Stimulated activated naive CD4-positive, alpha-beta T cell (primary cell): ENCODE data around the gene ATF6.
"Not testable (repeated sequence)": the region's sequence is repeated elsewhere in the genome, so short reads cannot be mapped to it uniquely, and the experiment has no call there.

Source experiments
- DNase-seq, 6 experiments: peaks; one replicate each; lab custom pipeline; 2025; lab: John Stamatoyannopoulos, UW

ATF6 gene

DNA sequence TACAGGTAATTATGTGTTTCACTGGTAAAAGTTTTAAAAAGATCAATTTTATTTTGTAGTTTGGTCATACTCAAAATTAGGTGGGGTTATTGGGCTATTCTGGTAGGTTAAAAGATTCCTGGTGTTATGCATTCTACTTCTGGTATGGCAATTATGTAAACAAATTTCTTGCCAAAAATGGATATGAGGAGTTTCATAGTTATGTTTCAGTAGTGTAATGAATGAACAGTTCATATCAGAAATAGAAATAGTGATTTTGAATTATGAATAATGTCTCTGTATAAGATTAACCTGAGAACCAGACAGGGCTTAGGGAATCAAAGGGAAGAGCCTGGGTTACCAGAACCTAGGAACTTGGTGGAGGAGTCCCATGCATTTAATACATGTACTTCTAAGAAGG lies 15.9 kb downstream of the ATF6 start:
- DNase-seq = no peak

DNA sequence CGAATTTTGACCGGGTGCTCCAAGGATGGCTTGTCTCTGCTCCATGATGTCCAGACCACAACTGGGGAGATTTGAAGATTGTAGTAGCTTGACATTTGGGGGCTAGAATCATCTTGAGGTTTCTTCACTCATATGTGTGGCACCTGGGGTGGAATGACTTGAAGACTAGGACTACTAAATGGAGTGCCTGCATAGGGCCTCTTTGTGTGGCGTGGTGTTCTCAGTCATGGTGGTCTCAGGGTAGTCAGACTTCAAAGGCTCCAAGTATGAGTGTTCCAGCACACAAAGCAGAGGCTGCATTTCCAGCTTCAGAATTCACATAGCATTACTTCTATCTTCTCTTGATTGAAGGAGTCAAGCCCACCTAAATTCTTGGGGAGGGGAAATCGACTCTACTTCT lies 16.8 kb downstream of the ATF6 start:
- no peak for DNase-seq

DNA sequence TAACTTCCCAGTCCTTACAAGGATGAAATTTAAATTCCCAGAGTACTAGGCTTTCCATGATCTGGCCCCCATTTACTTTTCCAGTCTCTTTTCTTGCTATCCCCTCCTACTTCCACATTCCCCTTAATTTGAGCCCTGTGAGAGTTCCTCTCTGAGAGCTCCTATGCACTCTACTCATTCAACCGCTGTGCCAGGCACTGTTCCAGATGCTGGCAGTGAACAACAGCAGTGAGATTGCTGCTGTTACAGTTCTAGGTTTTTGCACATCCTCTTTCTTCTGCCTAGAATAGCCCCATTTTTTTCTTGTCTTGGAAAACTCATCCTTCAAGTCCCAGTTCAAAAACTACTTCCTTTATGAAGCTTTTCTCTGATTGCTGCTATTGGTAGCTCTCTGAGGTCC lies 18.8 kb downstream of the ATF6 start:
- DNase-seq = no peak

DNA sequence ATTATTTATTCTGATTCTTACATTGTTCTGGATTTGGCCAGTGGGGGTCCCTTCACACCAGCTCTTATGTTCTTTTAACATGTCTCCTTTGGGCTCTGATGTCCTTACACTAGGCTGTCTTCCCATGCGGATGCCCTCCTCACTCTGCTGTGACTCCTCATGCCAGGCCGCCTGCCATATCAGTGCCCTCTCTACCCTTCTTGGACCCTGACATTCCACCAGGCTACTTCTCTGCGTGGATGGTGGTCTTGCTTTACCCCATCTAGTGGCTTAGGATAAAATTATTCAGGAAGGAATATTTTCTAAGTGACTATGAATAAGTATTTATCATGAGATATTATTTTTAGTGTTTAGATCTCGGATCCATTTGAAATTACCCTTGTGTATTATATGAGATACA lies 21.2 kb downstream of the ATF6 start:
- DNase-seq = no peak

DNA sequence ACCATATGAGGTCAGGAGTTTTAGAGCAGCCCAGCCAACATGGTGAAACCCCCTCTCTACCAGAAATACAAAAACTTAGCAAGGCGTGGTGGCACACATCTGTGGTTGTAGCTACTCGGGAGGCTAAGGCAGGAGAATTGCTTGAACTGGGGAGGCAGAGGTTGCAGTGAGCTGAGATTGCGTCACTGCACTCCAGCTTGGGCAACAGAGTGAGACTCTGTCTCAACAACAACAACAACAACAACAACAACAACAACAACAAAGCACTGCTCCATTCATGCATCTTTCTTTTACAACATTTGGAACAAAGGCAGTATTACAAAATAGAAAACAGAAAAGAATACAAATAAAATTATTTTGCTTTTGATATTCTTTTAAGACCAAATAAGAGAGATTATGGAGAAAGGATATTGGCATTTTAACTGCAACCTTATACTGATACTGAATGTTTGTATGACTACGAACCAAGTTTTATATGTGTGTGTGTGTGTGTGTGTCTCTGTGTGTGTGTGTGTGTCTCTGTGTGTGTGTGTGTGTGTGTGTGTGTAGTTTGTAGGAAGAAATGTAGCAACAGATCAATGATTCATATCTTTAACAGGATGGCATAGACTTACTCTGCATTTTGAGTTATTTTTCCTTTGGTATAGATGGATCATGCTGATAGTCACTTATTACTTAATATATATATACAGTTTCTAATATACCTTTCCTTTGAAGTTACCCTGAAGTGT lies 24.6 kb downstream of the ATF6 start:
- DNase-seq = no peak

DNA sequence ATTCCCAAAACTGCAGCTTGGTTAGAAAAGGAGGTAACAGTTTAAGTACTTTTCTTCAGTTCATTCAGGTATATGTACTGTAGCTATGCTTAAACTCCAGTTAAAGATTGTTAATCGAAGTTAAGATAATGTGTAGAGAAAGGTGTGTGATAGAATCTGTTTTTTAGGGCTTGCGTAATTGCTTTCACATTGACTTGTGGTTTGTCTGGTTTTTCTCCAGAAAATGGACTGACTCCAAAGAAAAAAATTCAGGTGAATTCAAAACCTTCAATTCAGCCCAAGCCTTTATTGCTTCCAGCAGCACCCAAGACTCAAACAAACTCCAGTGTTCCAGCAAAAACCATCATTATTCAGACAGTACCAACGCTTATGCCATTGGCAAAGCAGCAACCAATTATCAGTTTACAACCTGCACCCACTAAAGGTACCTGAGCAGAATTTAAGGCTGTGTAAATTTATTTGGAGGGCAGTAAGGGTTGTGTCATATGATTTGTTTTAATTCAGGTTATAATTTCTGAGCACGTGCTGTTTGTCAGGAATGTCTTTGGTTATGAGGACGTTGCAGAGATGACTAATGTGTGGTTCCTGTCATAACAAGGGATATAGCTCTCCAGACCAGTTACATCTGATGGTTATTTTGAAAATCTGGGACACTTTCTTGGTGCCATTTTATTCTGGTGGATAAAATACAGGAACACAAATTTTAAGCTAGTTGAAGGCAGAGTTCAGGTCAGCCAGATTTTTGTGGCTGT lies 26.0 kb downstream of the ATF6 start:
- no peak for DNase-seq

DNA sequence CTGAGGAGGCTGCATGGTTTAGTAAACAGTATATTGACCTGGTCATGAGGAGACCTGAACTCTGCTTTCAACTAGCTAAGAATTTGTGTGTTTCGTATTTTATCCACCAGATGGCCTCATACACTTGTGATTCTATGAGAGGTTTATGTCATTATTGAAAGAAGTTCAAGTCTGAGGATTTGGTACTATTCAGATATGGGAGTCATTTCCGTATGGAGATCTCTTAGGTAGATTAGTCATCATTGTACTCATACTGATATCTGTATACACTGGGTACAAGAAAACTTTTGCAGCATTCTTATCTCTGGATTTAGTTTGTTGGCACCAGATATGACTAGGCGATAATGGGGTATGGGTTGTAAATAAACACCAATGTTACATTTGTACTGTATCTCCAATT lies 26.6 kb downstream of the ATF6 start:
- DNase-seq = peak in 3 of 6 experiments; percentile 2 to 53 (median 50)

DNA sequence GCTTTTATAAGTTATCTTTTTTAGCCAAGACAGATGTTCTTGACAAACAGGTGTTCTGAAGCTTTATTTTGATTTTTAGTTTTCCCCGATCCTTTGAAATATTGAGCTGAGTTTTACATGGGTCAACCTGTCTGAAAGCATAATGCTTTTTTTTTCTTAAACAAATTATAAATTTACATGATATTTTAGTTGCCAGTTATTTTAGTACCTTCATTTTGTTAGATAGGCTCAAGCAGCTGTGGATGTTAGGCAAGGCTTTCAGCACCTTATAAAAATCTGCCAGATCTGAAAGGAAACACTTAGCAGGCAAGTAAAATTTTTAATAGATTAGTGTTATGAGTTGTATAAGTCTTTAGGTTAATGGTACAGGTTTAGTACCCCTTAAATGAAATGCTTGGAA lies 33.7 kb downstream of the ATF6 start:
- no peak for DNase-seq

DNA sequence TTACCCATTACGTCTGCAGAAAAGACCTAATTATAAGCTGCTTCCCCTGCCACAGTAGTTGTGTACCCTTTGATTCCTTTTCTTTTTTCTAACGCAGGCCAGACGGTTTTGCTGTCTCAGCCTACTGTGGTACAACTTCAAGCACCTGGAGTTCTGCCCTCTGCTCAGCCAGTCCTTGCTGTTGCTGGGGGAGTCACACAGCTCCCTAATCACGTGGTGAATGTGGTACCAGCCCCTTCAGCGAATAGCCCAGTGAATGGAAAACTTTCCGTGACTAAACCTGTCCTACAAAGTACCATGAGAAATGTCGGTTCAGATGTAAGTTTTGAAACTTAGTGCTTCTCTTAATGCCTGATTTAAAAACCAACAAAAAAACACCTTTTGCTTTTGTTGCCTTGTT lies 35.8 kb downstream of the ATF6 start:
- DNase-seq = no peak

DNA sequence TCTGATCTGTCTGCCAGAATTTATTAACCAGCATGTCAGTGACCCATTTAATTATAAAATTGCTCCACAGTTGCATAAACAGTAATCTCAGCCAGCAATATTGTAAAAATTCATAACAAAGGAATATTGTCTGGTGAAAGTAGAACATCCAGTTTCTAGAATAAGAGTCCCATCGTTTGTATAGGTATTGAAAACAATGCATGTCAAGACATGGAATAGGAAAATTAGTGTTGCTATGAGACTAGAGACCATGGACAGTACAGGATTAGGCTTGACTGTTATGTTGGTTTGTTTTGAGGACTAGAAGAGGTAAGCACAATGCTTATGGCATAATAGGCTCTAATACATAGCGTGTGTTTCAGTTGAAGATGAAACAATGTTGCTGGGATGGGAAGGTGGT lies 37.1 kb downstream of the ATF6 start:
- no peak for DNase-seq

DNA sequence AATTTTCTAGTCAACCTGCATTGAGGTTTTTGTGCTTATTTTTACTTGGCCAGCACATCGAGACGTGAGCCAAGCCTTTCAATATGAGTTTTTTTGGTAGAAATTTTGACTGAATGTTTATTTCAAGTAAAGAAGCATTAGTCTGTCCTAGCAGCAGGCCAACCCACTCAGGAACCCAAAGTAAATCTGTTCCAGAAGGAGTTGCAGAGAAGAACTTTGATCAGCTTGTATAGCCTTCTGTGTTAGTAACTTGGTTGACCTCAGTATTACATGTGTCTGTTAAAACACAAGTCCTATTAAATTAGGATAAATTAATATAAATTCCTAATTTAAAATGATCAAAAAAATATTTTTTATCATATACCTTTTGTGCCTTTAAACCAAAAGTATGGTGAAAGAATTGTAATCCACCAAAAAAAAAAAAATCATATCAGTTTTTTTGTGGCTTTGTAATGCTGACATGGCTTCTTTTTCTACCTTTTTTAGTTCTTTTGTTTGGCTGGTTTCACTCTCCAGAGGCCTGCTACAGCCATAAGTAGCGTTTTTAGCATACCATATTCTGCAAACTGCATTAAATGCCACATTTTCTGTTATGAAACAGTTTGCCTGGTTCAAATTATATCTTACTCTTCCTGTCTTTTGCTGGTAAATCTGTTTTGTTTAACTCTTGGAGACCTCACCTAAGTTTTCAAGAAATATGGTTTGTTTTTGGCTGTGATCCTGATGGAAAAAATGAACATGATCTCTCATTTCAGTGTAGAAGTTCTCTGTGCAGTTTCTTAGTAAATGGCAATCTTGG lies 39.5 kb downstream of the ATF6 start:
- no peak for DNase-seq

DNA sequence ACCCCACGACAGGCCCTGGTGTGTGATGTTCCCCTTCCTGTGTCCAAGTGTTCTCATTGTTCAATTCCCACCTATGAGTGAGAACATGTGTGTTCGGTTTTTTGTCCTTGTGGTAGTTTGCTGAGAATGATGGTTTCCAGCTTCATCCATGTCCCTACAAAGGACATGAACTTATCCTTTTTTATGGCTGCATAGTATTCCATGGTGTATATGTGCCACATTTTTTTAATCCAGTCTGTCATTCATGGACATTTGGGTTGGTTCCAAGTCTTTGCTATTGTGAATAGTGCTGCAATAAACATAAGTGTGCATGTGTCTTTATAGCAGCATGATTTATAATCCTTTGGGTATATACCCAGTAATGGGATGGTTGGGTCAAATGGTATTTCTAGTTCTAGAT lies 43.1 kb downstream of the ATF6 start:
- DNase-seq = not testable (repeated sequence)

DNA sequence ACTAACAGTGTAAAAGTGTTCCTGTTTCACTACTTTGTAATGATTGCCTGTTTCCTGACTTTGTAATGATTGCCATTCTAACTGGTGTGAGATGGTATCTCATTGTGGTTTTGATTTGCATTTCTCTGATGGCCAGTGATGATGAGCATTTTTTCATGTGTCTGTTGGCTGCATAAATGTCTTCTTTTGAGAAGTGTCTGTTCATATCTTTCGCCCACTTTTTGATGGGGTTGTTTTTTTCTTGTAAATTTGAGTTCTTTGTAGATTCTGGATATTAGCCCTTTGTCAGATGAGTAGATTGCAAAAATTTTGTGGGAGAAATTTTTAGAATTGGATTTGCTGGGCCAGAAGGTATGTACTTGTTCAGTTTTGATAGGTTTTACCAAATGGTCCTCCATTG lies 43.5 kb downstream of the ATF6 start:
- not testable (repeated sequence) for DNase-seq

DNA sequence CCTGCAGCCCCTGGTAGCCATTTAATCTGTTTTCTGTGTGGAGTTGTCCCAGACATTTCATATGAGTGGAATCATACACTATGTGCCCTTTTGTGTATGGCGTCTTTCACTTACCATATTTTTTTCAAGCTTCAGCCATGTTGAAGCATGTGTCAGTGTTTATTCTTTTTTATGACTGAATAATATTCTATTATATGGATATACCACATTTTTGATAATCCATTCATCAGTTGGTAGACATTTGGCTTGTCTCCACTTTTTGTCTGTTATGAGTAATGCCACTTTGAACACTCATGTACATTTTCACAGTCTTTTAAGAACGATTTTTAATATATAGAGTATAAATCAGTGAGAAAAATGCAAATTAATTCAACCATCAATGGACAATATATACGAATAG lies 44.7 kb downstream of the ATF6 start:
- no peak for DNase-seq

DNA sequence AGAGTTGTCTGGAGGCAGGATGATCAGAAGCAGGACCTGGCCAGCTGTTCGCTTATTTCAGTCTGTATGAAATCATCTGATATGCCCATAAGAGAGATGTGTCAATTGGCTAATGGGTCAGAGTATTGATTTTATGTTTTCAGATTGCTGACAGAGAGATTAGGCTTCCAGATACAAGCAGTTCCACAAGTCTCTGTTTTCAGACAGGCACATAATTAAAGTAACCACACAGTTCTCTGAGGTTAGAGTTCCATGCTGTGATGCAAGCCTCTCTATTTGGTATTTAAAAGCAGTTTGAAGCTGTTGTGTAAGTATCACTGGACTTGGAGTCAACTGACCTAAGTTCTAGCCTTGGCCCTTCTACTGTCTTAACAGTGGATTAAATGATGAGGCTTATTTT lies 50.1 kb downstream of the ATF6 start:
- no peak for DNase-seq

DNA sequence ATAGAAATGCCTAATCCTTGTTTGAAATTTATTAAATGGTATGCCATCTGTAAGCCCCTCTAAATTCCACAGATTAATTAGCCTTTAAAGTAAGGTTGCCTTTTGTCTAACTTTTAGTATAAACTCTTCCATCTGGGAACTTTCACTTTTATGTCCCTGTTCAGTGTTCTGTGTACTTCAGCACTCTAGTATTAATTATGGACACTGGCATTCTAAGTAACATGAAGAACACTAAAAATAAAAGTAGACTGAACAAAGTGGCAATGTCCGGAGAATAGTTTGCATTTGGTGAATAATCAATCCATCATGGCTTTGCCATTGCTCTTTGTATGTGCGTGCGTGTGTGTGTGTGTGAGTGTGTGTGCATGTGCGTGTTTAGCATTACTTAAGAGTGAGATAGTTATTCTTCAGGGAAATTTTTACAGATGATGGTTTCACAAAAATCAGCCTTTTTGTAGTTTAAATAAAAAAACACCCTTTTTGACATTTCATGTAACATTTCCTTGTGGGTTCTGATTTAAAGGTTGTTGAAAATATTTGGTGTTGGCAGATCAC lies 51.1 kb downstream of the ATF6 start:
- no peak for DNase-seq

DNA sequence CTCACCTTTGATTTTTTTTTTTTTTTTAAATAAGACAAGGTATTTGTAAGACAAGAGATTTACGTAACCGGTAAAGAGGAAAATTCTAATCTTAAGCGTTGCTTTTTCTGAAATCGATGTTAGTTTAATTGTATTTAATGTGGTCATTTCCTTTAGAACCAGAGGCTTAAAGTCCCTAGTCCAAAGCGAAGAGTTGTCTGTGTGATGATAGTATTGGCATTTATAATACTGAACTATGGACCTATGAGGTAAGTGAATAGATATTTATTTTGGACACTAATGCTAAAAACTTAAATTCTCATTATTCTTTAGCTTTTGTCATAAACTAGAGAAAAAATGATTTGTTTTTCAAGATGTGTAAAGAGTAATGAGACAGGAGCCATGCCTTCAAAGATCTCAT lies 54.8 kb downstream of the ATF6 start:
- no peak for DNase-seq

DNA sequence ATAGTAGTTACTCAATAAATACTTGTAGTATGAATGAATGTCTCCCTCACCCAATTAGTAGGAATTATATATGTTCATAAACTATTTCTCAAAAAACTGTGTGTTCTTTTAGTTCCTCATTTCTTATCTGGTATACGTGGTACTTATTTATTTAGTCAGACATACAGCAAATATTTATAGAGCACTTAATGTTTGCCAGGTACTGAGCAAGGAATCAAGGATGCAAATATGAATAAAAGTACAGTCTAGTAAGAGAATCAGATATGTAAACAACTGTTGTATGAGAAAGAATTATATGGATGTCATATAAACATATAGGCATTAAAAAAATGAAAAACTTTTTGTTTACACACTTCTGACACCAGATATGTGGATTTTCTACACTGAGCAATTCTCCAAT lies 58.5 kb downstream of the ATF6 start:
- no peak for DNase-seq

DNA sequence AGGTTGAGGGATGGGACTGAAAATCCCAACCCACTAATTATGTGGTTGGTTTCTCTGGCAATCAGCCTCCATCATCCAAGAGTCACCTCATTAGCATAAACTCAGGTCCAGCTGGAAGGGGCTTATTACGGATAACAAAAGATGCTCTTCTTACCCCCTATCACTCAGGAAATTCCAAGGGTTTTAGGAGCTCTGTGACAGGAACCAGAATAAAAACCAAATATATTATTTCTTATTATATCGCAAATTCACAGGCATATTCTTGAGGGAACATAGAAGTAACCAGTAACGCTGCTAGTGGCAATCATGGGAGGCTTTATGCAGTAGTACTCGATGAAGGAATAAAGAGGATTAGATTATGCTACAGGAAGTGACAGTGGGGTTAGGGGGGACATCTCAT lies 59.7 kb downstream of the ATF6 start:
- no peak for DNase-seq

DNA sequence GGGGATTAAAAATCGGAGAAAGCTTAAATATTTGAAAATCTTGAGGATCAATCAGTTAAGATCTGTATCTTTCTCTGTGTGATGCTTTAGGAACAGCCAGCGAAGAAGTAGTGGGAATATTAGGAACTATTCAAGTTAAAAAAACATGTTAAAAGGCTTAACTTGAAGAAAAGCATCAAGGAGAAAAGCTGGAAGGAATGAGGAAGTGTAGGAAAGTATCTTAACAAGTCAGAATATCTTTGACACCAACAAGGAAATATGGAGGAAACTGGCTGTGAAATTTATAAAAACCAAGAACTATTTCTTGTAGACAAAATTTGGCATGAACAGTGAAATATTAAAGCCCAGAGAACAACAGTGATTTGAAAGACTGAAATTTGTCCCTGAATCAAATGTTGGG lies 60.4 kb downstream of the ATF6 start:
- DNase-seq = no peak

DNA sequence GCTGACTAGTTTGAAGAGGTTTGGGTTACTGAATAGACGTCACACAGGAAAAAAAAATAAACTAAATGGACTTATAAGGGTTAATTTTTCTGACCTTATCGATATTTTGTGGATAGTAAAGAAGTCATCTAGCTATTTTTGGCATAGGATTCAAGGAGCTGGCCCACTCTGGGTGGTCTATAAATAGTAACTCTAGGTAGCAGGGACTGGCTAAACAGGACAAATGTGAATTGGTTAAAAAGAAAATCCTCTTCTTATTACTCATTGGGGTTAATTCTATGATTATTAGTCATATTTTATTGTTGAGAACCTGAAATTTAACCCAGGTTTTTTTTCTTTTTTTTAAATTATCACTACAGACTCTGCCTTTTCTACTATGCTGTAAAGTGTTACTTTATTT lies 61.7 kb downstream of the ATF6 start:
- DNase-seq = no peak

DNA sequence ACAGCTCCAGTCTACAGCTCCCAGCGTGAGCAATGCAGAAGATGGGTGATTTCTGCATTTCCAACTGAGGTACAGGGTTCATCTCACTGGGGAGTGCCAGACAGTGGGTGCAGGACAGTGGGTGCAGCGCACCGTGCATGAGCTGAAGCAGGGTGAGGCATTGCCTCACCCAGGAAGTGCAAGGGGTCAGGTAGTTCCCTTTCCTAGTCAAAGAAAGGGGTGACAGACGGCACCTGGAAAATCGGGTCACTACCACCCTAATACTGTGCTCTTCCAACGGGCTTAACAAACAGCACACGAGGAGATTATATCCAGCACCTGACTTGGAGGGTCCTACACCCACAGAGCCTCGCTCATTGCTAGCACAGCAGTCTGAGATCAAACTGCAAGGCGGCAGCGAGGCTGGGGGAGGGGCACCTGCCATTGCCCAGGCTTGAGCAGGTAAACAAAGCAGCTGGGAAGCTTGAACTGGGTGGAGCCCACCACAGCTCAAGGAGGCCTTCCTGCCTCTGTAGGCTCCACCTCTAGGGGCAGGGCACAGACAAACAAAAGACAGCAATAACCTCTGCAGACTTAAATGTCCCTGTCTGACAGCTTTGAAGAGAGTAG lies 66.3 kb downstream of the ATF6 start:
- DNase-seq = peak in 1 of 6 experiments; percentile 33
